GM12878 (cell line): ENCODE data around the gene LPCAT3. TPM values are rescaled to one million over a fixed set of nuclear protein-coding genes. Genes with fewer than 3 reads are reported as not detected.
A peak's percentile ranks its signal among the peaks of the same experiment; 100 is the strongest.

ENCODE experiments used
- ATF2 ChIP-seq: IDR thresholded peaks from 2 replicates; pipeline ENCODE4 v1.6.1; 2012; ENCODE audit warnings: low read length, inconsistent platforms
- ETV6 ChIP-seq, 2 experiments: fragments of 450-650 bp in 1 of 2; IDR thresholded peaks in 1 of 2; conservative IDR thresholded peaks in 1 of 2; 2 replicates each; pipeline ENCODE4 v1.6.1; 2014; ENCODE audit warnings: antibody characterized with exemption in 1 of 2, borderline replicate concordance in 1 of 2, low read depth in 1 of 2, mild to moderate bottlenecking in 1 of 2, moderate library complexity in 1 of 2
- JUNB ChIP-seq: IDR thresholded peaks from 2 replicates; pipeline ENCODE4 v1.6.1; 2016; ENCODE audit warnings: antibody characterized with exemption, mild to moderate bottlenecking
- MEF2B ChIP-seq: fragments of 450-650 bp; IDR thresholded peaks from 2 replicates; pipeline ENCODE4 v1.6.1; 2018; ENCODE audit warnings: mild to moderate bottlenecking, moderate library complexity; ENCODE audit not compliant: partially characterized antibody, poor library complexity, severe bottlenecking
- MYB ChIP-seq: fragments of 150-350 bp; IDR thresholded peaks from 2 replicates; pipeline ENCODE4 v1.6.1; 2014; ENCODE audit warnings: mild to moderate bottlenecking, low read depth, low read length, borderline replicate concordance
- NR2C2 ChIP-seq: IDR thresholded peaks from 2 replicates; pipeline ENCODE4 v1.6.1; 2011; ENCODE audit warnings: borderline replicate concordance, low read depth; ENCODE audit not compliant: control insufficient read depth, insufficient read length
- NRF1 ChIP-seq: conservative IDR thresholded peaks from 2 replicates; pipeline ENCODE4 v1.6.1; 2011; ENCODE audit warnings: mild to moderate bottlenecking, low read depth, low read length, improper control_type of control experiment
- POLR2AphosphoS2 ChIP-seq: IDR thresholded peaks from 2 replicates; pipeline ENCODE4 v1.6.1; 2011; ENCODE audit warnings: low read depth, mild to moderate bottlenecking, low read length, improper control_type of control experiment, moderate library complexity
- PRDM15 ChIP-seq: fragments of 450-650 bp; formaldehyde crosslinking; IDR thresholded peaks from 2 replicates; pipeline ENCODE4 v1.4.0; 2020; ENCODE audit warnings: mild to moderate bottlenecking, moderate library complexity
- SUZ12 ChIP-seq: fragments of 200-600 bp; sonication (generic); IDR thresholded peaks from one replicate; pipeline ENCODE4 v1.6.1; 2018; ENCODE audit warnings: antibody characterized with exemption, mild to moderate bottlenecking; ENCODE audit not compliant: unreplicated experiment
- WRNIP1 ChIP-seq: IDR thresholded peaks from 2 replicates; pipeline ENCODE4 v1.6.1; 2011; ENCODE audit warnings: low read depth, low read length, improper control_type of control experiment, borderline replicate concordance
- ZNF207 ChIP-seq: fragments of 450-650 bp; IDR thresholded peaks from 2 replicates; pipeline ENCODE4 v1.6.1; 2014; ENCODE audit warnings: antibody characterized with exemption, mild to moderate bottlenecking, borderline replicate concordance
- ZNF217 ChIP-seq: fragments of 450-650 bp; IDR thresholded peaks from 2 replicates; pipeline ENCODE4 v1.6.1; 2017; ENCODE audit warnings: antibody characterized with exemption, mild to moderate bottlenecking
- polyA plus RNA-seq, 11 experiments: library from polyadenylated mRNA; depleted of rRNA in 4 of 11; unstranded in 6 of 11; stranded (reverse) in 5 of 11; fragments of >200 nt; fragmentation: Nextera tagmentation in 4 of 11; fragmentation: Illumina TruSeq in 1 of 11; extraction: Ambion mirVana in 4 of 11; extraction: Trizol in 1 of 11; gene quantifications; 1 replicate in 1 of 11; 2 replicates in 10 of 11; pipeline versions ENCODE4 v1.2.1 to v1.2.3, GENCODE V29; 2011 to 2016; ENCODE audit warnings: inconsistent platforms in 2 of 11, missing spikeins in 2 of 11, low read depth in 1 of 11
- total RNA-seq, 4 experiments: library from RNA; depleted of rRNA in 3 of 4; stranded (reverse); fragments of >200 nt in 3 of 4; fragmentation: Illumina TruSeq in 1 of 4; extraction: Trizol in 1 of 4; gene quantifications; 2 replicates each; pipeline versions ENCODE4 v1.2.1 to v1.2.3, GENCODE V29; 2013 to 2021
- TF ChIP-seq, protein P1 (sequence below): fragments of 450-650 bp; IDR thresholded peaks from 2 replicates; pipeline ENCODE4 v1.6.1; 2014; ENCODE audit warnings: mild to moderate bottlenecking
- TF ChIP-seq, protein P2 (sequence below): IDR thresholded peaks from 2 replicates; pipeline ENCODE4 v1.6.1; 2012; ENCODE audit warnings: low read depth, low read length, improper control_type of control experiment
- TF ChIP-seq, protein P3 (sequence below): fragments of 450-650 bp; IDR thresholded peaks from 2 replicates; pipeline ENCODE4 v1.6.1; 2017; ENCODE audit warnings: mild to moderate bottlenecking

Gene LPCAT3
- total and polyA plus RNA-seq, 10 of the 15 experiments (the other 5 are each of a cell fraction or from before 2014, with no cell fraction given), result 2.6 to 48.3 (median 23.0) TPM

DNA sequence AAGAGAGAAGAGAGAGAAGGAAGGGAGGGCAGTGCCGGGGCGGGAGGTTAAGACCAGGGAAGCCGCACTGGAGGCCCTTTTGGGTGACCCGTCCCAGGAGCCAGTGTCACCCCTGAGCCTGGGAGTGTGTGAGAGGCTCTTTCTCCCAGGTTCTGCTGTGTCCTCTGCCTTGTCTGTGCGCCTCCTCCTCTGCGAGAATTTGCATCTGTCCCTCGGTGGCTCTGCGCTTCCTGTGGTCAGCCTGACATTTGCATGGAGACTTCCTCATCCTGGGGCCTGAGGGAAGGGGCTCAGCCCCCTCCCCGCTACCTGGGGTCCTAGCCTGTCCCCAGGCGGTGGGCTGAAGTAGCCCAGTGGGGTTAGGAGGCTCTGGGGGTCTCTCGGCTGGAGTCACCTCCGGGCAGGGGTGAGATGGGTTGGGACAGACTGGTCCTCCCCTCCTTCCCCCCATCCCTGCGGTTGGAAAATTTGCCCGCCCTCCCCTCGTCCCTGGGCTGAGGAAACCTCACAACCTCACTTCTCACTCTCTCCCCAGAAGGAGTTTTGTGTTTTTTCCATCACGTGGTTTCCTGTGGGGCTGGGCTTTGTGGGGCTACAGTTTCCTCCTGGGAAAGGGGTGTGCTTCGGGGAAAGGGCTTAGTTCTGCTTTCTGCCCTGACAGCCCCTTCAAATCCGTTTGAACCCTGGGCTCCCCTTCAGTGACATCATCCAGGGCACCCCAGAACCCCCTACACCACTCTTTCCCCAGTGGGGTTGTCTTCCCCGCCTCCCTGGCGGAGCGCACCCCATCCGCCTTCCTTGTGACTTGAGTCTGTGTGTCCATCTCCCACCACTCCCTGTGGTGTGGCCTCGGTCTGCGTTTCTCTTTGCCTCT lies 64.6 kb downstream of the LPCAT3 start (continued):
- no peak for TF ChIP-seq PRDM15 (CRISPR knock-in tag)
- no peak; the same call in 1 of the 2 replicates for TF ChIP-seq MYB
- peak; percentile 42; the same call in 1 of the 2 replicates for TF ChIP-seq ZNF207
- no peak for TF ChIP-seq SUZ12
- TF ChIP-seq MEF2B, result peak; percentile 93
- TF ChIP-seq NRF1, result no peak; the same call in 1 of the 2 replicates
- peak; percentile 98 for TF ChIP-seq POLR2AphosphoS2
- no peak for TF ChIP-seq WRNIP1
- peak; percentile 29; the same call in 1 of the 2 replicates for TF ChIP-seq JUNB
- peak in 1 of 2 experiments; percentile 45; a peak in 2 of 4 replicates for TF ChIP-seq ETV6 (conservative IDR thresholded peaks at IDR 0.05 in 1 of 2, IDR thresholded peaks at IDR 0.05 in 1 of 2; ENCODE audit: borderline replicate concordance in 1 of 2, low read depth in 1 of 2)
- TF ChIP-seq ATF2, result no peak
- TF ChIP-seq, protein P1, sequence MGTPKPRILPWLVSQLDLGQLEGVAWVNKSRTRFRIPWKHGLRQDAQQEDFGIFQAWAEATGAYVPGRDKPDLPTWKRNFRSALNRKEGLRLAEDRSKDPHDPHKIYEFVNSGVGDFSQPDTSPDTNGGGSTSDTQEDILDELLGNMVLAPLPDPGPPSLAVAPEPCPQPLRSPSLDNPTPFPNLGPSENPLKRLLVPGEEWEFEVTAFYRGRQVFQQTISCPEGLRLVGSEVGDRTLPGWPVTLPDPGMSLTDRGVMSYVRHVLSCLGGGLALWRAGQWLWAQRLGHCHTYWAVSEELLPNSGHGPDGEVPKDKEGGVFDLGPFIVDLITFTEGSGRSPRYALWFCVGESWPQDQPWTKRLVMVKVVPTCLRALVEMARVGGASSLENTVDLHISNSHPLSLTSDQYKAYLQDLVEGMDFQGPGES, result no peak
- TF ChIP-seq ZNF217, result no peak
- TF ChIP-seq, protein P2, sequence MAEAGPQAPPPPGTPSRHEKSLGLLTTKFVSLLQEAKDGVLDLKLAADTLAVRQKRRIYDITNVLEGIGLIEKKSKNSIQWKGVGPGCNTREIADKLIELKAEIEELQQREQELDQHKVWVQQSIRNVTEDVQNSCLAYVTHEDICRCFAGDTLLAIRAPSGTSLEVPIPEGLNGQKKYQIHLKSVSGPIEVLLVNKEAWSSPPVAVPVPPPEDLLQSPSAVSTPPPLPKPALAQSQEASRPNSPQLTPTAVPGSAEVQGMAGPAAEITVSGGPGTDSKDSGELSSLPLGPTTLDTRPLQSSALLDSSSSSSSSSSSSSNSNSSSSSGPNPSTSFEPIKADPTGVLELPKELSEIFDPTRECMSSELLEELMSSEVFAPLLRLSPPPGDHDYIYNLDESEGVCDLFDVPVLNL, result no peak
- TF ChIP-seq NR2C2, result no peak
- TF ChIP-seq, protein P3, sequence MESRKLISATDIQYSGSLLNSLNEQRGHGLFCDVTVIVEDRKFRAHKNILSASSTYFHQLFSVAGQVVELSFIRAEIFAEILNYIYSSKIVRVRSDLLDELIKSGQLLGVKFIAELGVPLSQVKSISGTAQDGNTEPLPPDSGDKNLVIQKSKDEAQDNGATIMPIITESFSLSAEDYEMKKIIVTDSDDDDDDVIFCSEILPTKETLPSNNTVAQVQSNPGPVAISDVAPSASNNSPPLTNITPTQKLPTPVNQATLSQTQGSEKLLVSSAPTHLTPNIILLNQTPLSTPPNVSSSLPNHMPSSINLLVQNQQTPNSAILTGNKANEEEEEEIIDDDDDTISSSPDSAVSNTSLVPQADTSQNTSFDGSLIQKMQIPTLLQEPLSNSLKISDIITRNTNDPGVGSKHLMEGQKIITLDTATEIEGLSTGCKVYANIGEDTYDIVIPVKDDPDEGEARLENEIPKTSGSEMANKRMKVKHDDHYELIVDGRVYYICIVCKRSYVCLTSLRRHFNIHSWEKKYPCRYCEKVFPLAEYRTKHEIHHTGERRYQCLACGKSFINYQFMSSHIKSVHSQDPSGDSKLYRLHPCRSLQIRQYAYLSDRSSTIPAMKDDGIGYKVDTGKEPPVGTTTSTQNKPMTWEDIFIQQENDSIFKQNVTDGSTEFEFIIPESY, result no peak
